ENCODE measurements around the gene IFITM2. TPM values are rescaled to one million over a fixed set of nuclear protein-coding genes. Genes with fewer than 3 reads are reported as not detected.
A peak's percentile ranks its signal among the peaks of the same experiment; 100 is the strongest.

The IFITM2 gene
- total RNA-seq, 6 experiments from 2014 or later = 157 to 624 (median 390) TPM

DNA sequence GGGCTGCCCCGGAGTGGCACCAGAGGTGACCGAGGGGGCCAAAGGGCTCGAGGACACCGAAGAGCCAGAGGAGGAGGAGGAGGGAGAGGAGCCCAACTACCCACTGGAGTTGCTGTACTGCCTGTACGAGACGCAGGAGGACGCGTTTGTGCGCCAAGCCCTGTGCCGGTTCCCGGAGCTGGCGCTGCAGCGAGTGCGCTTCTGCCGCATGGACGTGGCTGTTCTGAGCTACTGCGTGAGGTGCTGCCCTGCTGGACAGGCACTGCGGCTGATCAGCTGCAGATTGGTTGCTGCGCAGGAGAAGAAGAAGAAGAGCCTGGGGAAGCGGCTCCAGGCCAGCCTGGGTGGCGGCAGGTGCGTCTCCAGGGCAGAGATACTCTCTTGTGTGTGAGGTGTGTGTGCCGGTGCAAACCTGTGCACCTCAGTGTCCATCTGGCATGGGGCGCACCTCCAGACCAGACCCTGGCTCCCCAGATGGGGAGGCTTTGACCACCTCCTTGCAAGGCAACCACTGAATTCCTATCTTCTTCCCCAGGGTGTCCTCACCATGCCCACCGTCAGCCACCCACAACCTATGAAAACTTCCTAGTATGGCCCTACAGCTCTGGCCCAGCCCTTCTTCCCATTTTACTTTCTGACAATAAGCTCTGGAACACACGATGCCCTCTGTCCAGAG is 26.0 kb upstream of the IFITM2 start:
- 62% methylated on average over 8 of the region's 26 CpGs for WGBS (ENCODE audit: insufficient coverage, low coverage, low lambda C conversion rate, missing lambda C conversion rate)
- H3K27ac ChIP-seq = no peak overlapping the region
- no peaks in the 10 kb centered on the region for H3K9me3 ChIP-seq
- H3K4me3 ChIP-seq = peak overlapping the region in 1 of 3 donors; percentile 62
- H3K27me3 ChIP-seq = no peaks in the 10 kb centered on the region
- DNase-seq (peak in 2 of 3 donors; percentile 19 to 63), ATAC-seq (no peak)
- H3K36me3 ChIP-seq = no peaks in the 10 kb centered on the region
- intact Hi-C loops (cut with DNase I) = no loop called here
- TF ChIP-seq CTCF (IDR thresholded peaks at IDR 0.05) (no peak), POLR2A (IDR thresholded peaks at IDR 0.05) (no peak)
- peaks cover 0 to 14% (median 7%) of the 10 kb centered on the region in 4 donors for H3K4me1 ChIP-seq

DNA sequence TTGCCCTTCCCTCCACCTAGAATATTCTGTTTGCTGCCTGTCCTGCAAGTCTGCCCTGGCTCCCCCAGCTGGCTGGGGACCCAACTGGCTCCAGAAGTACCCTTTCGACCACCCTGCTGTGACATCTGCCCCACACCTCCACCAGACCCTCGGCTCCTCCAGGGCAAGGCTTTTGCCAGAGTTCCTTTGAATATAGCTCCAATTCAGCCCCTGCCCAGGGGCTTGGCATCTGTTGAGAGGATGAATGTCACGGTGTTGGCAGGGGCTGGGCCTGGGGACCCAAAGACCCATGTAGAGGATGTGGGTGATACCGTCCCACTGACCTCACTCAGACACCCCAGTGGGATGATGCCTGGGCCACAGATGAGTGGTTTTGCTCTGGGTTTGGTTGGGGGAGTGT is 25.4 kb upstream of the IFITM2 start:
- peaks cover 0 to 14% (median 7%) of the 10 kb centered on the region in 4 donors for H3K4me1 ChIP-seq
- 69% methylated on average over 3 of the region's 4 CpGs for WGBS (ENCODE audit: insufficient coverage, low coverage, low lambda C conversion rate, missing lambda C conversion rate)
- TF ChIP-seq CTCF (IDR thresholded peaks at IDR 0.05) (no peak), POLR2A (IDR thresholded peaks at IDR 0.05) (no peak)
- H3K27me3 ChIP-seq = no peaks in the 10 kb centered on the region
- no peak overlapping the region for H3K27ac ChIP-seq
- intact Hi-C loops (cut with DNase I) = no loop called here
- H3K36me3 ChIP-seq = no peaks in the 10 kb centered on the region
- H3K9me3 ChIP-seq = no peaks in the 10 kb centered on the region
- DNase-seq (no peak), ATAC-seq (no peak)
- H3K4me3 ChIP-seq = no peak overlapping the region

GRCh38 chr11:282630-283360 is 24.8 kb upstream of the IFITM2 start:
- H3K4me3 ChIP-seq = no peak overlapping the region
- H3K36me3 ChIP-seq = no peaks in the 10 kb centered on the region
- ATAC-seq (no peak), DNase-seq (no peak)
- no peak overlapping the region for H3K27ac ChIP-seq
- intact Hi-C loops (cut with DNase I) = no loop called here
- peaks cover 0 to 14% (median 7%) of the 10 kb centered on the region in 4 donors for H3K4me1 ChIP-seq
- 38% methylated on average over 6 of the region's 13 CpGs for whole genome bisulfite sequencing (ENCODE audit: insufficient coverage, low coverage, low lambda C conversion rate, missing lambda C conversion rate)
- no peaks in the 10 kb centered on the region for H3K9me3 ChIP-seq
- H3K27me3 ChIP-seq = no peaks in the 10 kb centered on the region
- TF ChIP-seq POLR2A (IDR thresholded peaks at IDR 0.05) = no peak
- TF ChIP-seq CTCF (IDR thresholded peaks at IDR 0.05) = no peak

GRCh38 chr11:283405-284104 is 24.1 kb upstream of the IFITM2 start:
- no peak for ATAC-seq
- H3K4me3 ChIP-seq = no peak overlapping the region
- no peak for DNase-seq

More at GRCh38 chr11:283405-284104, 24.1 kb upstream of the IFITM2 start:
- 68% methylated on average over 9 of the region's 23 CpGs for WGBS (ENCODE audit: insufficient coverage, low coverage, low lambda C conversion rate, missing lambda C conversion rate)
- Histone ChIP-seq H3K9me3 (no peaks in the 10 kb centered on the region), H3K27me3 (no peaks in the 10 kb centered on the region), H3K4me1 (peaks cover 0 to 14% (median 7%) of the 10 kb centered on the region in 4 donors), H3K36me3 (no peaks in the 10 kb centered on the region), H3K27ac (no peak overlapping the region)
- TF ChIP-seq CTCF (IDR thresholded peaks at IDR 0.05) = no peak
- intact Hi-C loops (cut with DNase I) = no loop called here

Measured in right lobe of liver (tissue), 6 donors.